HG03558 (cell line): Measurements from ENCODE around the gene ZNF175.

Source experiments
- ATAC-seq: cut with Tn5 transposase; IDR thresholded peaks from one replicate; pipeline ENCODE4 v1.9.1; 2021; ENCODE audit warnings: moderate number of reproducible peaks; ENCODE audit not compliant: unreplicated experiment; ENCODE audit errors: extremely low read depth

ZNF175 gene

DNA sequence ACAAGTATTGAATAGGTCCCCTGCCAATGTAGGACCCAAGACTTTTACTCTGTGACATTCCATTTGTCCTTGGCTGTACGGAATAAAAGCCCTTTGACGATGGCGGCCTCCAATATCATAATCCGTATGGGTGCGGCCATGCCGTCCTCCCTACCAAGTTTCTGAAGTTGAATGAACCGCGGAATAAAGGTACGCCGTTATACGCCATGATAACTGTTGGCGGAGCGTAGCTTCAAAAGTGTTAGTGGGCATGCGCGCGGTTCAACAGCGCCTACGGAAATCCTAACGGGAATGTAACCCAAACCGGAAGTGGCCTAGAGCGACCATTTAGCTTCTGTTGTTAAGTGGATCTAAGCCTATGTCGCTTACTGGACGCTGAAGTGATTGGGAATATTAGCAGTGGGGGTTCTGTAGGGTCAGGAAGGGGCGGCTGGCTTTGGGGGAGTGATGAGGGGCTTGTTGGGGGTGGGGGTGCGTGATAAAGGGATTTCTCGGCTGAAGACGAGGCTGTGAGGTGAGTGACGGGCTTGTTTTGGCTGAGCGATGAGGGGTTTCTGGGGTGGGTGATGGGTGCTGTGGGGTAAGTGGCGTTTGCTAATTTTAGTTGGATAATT, at the start of gene ZNF175:
TSS of gene ZNF175 (plus strand) at position 322 of the 614 bp plus-strand sequence. CDS start 2,047 bp downstream, outside the sequence.
- ATAC-seq, result peak; percentile 64

- ATAC-seq, result no peak
Observed at GRCh38 chr19:51521357-51521756, 49.7 kb upstream of the ZNF175 start.

- ATAC-seq, result no peak
Observed at GRCh38 chr19:51521781-51522180, 49.3 kb upstream of the ZNF175 start.

GRCh38 chr19:51524666-51525264, 46.3 kb upstream of the ZNF175 start:
- no peak for ATAC-seq

- no peak for ATAC-seq
Observed at GRCh38 chr19:51525651-51526050, 45.4 kb upstream of the ZNF175 start.

DNA sequence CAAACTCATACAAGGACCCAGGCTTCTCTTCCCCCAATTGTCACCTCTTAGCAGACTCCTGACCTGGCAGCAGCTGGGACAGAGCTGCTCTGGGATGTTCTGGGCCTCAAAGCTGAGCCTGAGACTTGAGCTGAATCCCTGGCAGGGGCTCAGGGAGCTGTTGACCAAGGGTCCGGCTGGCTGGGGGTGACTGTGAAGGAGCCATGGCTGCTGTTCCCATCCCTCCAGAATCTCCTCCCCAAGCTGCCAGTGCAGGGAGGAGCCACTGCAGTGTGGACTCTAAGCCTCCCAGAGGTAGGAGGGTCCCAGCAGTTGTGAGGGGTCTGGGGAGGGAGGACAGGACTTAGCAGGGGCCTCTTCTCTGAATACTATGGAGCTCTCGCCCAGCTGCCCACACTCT, 41.8 kb upstream of the ZNF175 start:
- no peak for ATAC-seq

DNA sequence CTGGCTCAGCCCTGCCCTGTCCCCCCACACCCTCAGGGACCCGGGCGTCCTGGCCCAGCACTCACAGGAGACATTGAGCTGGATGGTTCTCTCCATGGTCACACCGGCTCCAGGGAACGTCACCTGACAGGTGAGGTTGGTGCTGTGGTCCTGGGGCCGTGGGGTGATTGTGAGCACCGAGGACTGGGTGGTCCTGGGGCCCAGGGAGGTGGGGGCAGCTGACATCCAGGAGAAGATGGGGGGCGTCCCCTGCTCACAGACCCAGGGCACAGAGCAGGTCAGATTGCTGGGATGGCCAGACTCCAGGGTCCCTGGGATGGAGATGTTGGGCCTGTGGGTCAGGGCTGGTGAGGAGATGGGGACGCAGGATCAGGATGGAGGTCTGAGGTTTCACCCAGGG, 40.5 kb upstream of the ZNF175 start:
- ATAC-seq, result no peak

DNA sequence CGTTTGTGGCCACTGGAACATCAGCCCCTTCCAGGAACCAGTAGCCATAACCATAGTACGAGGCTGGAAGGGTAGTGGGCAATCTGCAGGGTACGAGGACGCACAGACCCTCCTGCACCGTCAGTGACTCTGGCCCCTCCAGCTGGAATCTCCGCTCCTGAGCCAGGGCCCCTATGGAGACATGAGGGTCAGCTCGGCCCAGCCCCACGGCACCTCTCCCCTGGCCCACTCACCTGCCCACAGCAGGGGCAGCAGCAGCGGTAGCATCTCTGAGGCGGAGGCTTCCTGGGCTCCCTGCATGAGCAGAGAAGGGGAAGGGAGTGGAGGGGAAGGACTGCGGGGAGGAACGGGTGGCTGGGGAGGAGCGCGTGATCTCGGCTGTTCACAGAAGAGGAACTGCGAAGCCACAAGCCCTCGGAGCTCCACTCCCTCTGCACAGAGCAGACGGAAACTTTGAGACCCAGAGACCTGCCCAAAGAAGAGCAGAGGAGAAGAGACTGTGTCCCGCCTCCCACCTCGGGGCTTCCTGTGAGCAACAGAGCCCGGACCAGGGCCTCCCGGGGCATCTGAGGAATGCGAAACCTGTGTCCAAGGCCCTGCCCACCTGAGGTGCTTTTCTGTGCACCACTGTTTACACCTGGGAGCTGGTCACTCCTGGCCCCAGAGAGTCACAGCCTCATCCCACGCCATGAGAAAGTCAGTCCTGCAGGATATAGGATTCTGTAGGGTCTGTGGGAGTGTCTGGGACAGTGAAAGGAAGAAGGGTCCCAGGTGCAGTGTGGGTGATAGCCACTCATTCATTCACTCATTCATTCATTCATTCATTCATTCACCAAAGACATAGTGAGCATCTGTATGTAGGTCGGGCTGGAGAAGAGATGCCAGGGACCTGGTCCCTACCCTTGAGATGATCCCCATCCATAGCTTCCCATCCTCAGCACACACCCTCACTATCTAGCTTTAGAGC, 39.5 kb upstream of the ZNF175 start, which contains the start of gene SIGLEC6:
TSS of gene SIGLEC6 (minus strand) at position 322 of the 967 bp plus-strand sequence. CDS start at position 300, 22 bp downstream.
- no peak for ATAC-seq

- no peak for ATAC-seq
Observed at GRCh38 chr19:51535535-51535934, 35.5 kb upstream of the ZNF175 start.

DNA sequence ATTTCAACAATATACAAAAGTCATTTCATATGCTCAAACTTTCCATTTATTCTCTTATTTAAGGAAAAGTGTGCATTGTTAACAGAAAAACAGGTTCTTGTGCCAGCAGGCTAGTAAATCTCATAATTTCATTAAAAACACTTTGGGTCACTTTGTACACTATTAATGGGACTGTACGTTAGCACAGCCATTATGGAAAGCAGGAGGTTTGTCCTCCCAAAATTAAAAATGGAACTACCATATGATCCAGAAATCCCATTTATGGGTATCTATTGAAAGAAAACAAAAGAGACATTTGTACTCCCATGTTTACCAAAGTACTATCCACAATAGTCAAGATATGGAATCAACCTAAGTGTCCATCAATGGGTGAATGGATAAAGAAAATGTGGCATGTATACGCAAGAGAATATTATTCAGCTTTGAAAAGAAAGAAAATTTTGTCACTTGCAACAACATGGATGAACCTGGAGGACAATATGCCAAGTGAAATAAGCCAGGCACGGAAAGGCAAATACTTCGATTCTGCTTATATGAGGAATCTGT, 31.2 kb upstream of the ZNF175 start:
- ATAC-seq, result no peak

DNA sequence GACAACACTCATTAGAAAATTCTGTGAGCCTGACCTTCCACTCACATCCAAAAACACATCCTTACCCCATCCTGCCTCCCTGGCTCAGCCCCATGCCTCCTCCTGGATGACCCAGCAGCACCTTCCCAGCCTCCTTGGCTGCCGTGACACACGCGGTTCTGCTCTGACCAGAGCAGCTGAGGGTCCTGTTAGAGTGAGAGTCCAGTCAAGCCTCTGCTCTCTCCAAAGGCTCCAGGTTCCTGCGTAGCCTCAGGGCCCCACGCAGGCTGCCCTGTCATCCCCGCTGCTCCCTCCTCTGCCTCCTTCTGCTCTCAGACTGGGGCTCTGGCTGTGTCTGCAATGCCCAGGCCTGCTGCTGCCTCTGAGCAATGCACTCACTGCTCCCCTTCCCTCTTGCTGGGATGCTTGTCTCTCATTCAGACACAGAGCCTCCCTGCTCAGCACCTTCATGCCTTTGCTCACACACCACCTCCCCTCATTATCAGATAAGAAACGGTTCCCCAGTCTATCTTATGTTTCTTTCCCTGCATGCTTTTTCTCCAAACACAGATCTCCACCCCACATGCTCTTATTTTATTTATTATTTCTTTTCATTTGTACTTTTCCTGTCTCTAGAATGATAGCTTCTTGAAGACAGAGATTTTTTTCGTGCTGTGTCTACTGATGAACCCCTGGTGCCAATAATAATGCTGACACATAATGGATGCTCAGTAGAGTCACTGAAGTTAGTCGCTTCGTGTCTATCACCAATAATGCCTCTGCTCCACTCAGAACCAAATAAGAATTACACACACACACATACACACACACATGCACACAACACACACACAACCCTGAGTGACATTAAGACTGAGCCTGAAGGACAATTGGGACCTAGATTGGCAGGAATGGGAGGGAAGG, 29.4 kb upstream of the ZNF175 start:
- no peak for ATAC-seq

GRCh38 chr19:51542699-51543098, 28.4 kb upstream of the ZNF175 start:
- no peak for ATAC-seq

GRCh38 chr19:51544038-51544437, 27.0 kb upstream of the ZNF175 start:
- no peak for ATAC-seq

DNA sequence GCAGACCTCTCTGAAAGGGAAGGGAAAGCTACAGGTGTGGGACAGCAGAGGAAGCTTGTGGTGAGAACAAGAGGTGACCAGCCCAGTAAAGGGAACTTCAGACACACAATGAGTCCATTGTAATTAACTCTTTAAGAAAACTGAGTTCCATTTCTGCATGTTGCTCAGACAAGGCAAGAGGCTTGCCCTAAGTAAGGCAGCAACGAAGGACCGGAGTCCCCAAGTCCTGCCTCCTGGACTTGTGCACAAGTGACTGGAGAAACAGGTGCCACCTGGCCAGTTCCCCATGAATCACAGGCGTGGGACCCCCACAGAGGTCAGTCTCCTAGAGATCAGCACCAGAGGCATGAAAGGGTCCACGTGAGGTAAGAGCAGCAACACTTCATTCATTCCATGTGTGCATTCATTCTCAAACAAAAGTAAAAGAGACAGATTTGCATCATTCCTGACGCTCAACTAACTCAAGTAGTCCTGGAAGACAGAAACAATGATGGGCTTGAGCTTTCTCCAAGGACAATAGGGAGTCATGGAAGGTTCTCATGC, 24.9 kb upstream of the ZNF175 start:
- ATAC-seq, result no peak

DNA sequence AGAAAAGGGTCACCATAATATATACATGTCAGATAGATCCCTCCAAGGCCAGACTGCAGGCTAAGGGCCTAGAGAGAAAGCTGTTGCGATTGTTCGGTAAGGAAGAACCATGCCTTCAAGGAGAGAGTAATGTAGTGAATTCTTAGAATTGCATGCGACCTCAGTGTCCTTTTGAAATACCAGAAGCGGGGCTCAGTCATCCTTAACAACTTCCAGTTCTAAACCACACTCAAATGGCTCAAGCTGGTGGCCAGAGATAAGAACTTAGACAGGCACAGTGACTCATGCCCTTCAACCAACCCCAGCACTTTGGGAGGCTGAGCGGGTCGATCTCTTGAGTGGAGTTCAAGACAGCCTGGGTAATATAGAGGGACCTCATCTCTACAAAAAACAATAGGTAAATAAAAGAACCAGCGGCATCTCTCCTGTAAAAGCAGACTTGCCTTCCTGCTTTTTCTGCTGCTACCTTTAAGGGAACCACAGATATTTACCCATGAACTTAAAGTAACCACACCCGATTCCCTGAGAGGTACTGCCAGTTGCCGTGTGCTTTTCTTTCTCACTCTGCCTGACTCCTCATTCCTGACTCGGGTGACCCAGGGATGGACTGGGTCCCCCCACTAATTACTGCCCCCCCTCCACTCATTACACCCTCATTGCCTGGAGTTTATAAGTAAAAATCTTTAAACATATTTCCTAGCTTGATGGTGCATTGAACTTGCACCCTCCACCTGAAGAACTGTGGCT, 24.3 kb upstream of the ZNF175 start:
- ATAC-seq, result no peak

GRCh38 chr19:51547397-51548212, 23.5 kb upstream of the ZNF175 start:
- ATAC-seq, result no peak

- ATAC-seq, result no peak
Observed at GRCh38 chr19:51548213-51548651, 22.9 kb upstream of the ZNF175 start.

GRCh38 chr19:51548891-51549305, 22.2 kb upstream of the ZNF175 start:
- no peak for ATAC-seq
